K562 (cell line): ENCODE data around the gene GPR26. TPM values are rescaled to one million over a fixed set of nuclear protein-coding genes. Genes with fewer than 3 reads are reported as not detected.

Source experiments
- ATAC-seq: fragments of 200-7000 bp; cut with Tn5 transposase; 3 replicates; pipeline ENCODE4 v1.9.1; 2020; ENCODE audit warnings: moderate library complexity
- Bru-seq: library from RNA; stranded (reverse); fragments of 400-500 nt; gene quantifications from one replicate; lab custom pipeline; 2021; lab: Mats Ljungman, UMichigan
- BruChase-seq, 2 experiments: library from RNA; stranded (reverse); fragments of 400-500 nt; gene quantifications; one replicate each; lab custom pipeline; 2021; lab: Mats Ljungman, UMichigan
- BruUV-seq: library from RNA; stranded (reverse); fragments of 400-500 nt; replicated peaks from 2 replicates; lab custom pipeline; 2021; lab: Mats Ljungman, UMichigan
- CTCF ChIA-PET: fragments of 300-600 bp; formaldehyde crosslinking; extraction: SDS; loops from one replicate; lab custom pipeline; 2021; ENCODE audit warnings: low intra/inter-chr PET ratio; lab: Yijun Ruan, JAX
- POLR2A ChIA-PET: fragments of 300-600, 350-650 bp; sonication (Branson Sonifier 250); formaldehyde crosslinking; extraction: SDS; loops from one replicate; lab custom pipeline; 2021; ENCODE audit warnings: antibody characterized with exemption, inconsistent platforms; lab: Yijun Ruan, JAX
- DNase-seq, 4 experiments: peaks; one replicate each; pipeline versions ENCODE4 v3.0.0 to v3.0.0-alpha.2; 2011 to 2018; ENCODE audit warnings: low spot score in 3 of 4, mixed read lengths in 3 of 4; ENCODE audit errors: extremely low read depth in 1 of 4
- FAIRE-seq: peaks from 2 replicates; lab custom pipeline; 2011; peaks lifted over from hg19 to GRCh38; lab: Jason Lieb, UNC
- H2AFZ ChIP-seq: 2 replicates; pipeline ENCODE4 v1.6.0; 2011; ENCODE audit warnings: low read depth, low read length, control low read depth, inconsistent platforms
- H3K27ac ChIP-seq: fragments of 200-600 bp; 3 replicates; pipeline ENCODE4 v1.8.0; 2011; ENCODE audit warnings: low read depth, mild to moderate bottlenecking, control low read depth, inconsistent platforms, low read length, moderate library complexity, mixed read lengths; ENCODE audit errors: extremely low read depth
- H3K27me3 ChIP-seq, 2 experiments: fragments of 300-600 bp in 1 of 2; 2 replicates in 1 of 2; 3 replicates in 1 of 2; pipeline versions ENCODE4 v1.6.0 to v1.8.0; 2011; ENCODE audit warnings: inconsistent platforms in 2 of 2, low read length in 2 of 2, mild to moderate bottlenecking in 1 of 2, mixed read lengths in 1 of 2, moderate library complexity in 1 of 2; ENCODE audit not compliant: control insufficient read depth in 2 of 2, insufficient read depth in 2 of 2
- H3K36me3 ChIP-seq: fragments of 300-600 bp; 3 replicates; pipeline ENCODE4 v1.8.0; 2011; ENCODE audit warnings: mild to moderate bottlenecking, low read length, inconsistent platforms; ENCODE audit not compliant: control insufficient read depth, insufficient read depth
- H3K4me1 ChIP-seq, 2 experiments: fragments of 200-600 bp in 1 of 2; replicated peaks in 1 of 2; 2 replicates in 1 of 2; 3 replicates in 1 of 2; pipeline versions ENCODE4 v1.5.1 to v1.8.0; 2011; ENCODE audit warnings: inconsistent platforms in 2 of 2, low read length in 2 of 2, mild to moderate bottlenecking in 1 of 2, mixed read lengths in 1 of 2, moderate library complexity in 1 of 2; ENCODE audit not compliant: control insufficient read depth in 2 of 2, insufficient read depth in 2 of 2
- H3K4me2 ChIP-seq: 2 replicates; pipeline ENCODE4 v1.6.1; 2011; ENCODE audit warnings: low read length, control low read depth, inconsistent platforms, mixed read lengths; ENCODE audit not compliant: insufficient read depth
- H3K4me3 ChIP-seq: fragments of 200-600 bp; sonication (generic), shearing (Covaris generic); 2 replicates; pipeline ENCODE4 v1.5.1; 2016; ENCODE audit warnings: control low read depth, inconsistent platforms
- H3K79me2 ChIP-seq: fragments of 200-600 bp; 3 replicates; pipeline ENCODE4 v1.8.0; 2011; ENCODE audit warnings: low read length, inconsistent platforms; ENCODE audit not compliant: control insufficient read depth, insufficient read depth
- H3K9ac ChIP-seq, 2 experiments: 2 replicates each; pipeline versions ENCODE4 v1.6.0 to v1.6.1; 2011; ENCODE audit warnings: low read depth in 2 of 2, low read length in 2 of 2, control low read depth in 1 of 2, inconsistent platforms in 1 of 2, mild to moderate bottlenecking in 1 of 2, mixed read lengths in 1 of 2; ENCODE audit not compliant: insufficient read depth in 1 of 2
- H3K9me1 ChIP-seq: one replicate; pipeline ENCODE4 v1.6.0; 2011; ENCODE audit warnings: inconsistent platforms, mild to moderate bottlenecking, low read length, moderate library complexity; ENCODE audit not compliant: control insufficient read depth, insufficient read depth
- H3K9me3 ChIP-seq: replicated peaks from 2 replicates; pipeline ENCODE4 v1.5.1; 2011; ENCODE audit warnings: low read depth, low read length, inconsistent platforms; ENCODE audit not compliant: control insufficient read depth, insufficient read depth
- H4K20me1 ChIP-seq: replicated peaks from 2 replicates; pipeline ENCODE4 v1.6.1; 2011; ENCODE audit warnings: low read length, inconsistent platforms, mixed read lengths; ENCODE audit not compliant: control insufficient read depth, insufficient read depth
- FOXJ2 ChIP-seq: fragments of 200-800 bp; sonication (Bioruptor generic); IDR thresholded peaks from 2 replicates; pipeline ENCODE4 v1.6.1; 2016; ENCODE audit warnings: missing genetic modification characterization, missing compliant biosample characterization
- HEY1 ChIP-seq: fragments of 250-450 bp; sonication (Bioruptor Pico); IDR thresholded peaks from 2 replicates; pipeline ENCODE4 v1.5.0; 2020; ENCODE audit warnings: mild to moderate bottlenecking, moderate library complexity, borderline replicate concordance
- NFATC3 ChIP-seq: fragments of 450-650 bp; IDR thresholded peaks from 2 replicates; pipeline ENCODE4 v1.6.1; 2017; ENCODE audit warnings: mild to moderate bottlenecking
- RAD51 ChIP-seq: fragments of 450-650 bp; IDR thresholded peaks from 2 replicates; pipeline ENCODE4 v1.7.1; 2016; ENCODE audit warnings: low read depth, mild to moderate bottlenecking, borderline replicate concordance
- RFX7 ChIP-seq: fragments of 250-450 bp; sonication (Bioruptor Pico); IDR thresholded peaks from 2 replicates; pipeline ENCODE4 v1.5.1; 2021; ENCODE audit warnings: mild to moderate bottlenecking
- ZNF263 ChIP-seq: sonication (generic); formaldehyde crosslinking; IDR thresholded peaks from 2 replicates; pipeline ENCODE4 v1.8.0; 2022; ENCODE audit warnings: mild to moderate bottlenecking, missing genetic modification reagents, borderline replicate concordance
- WGBS: fragments of 100-300 bp; shearing (Covaris generic); methylation state at CpG from one replicate; pipeline ENCODE4 v1.1.6; 2016; ENCODE audit warnings: low coverage, mixed read lengths; ENCODE audit not compliant: insufficient coverage; ENCODE audit errors: missing lambda C conversion rate; 5-methylcytosine and 5-hydroxymethylcytosine counted together
- in situ Hi-C: fragments of 300-500 bp; cut with MboI; formaldehyde crosslinking; loops from 4 replicates; pipeline ENCODE4 v1.15.0; 2018; ENCODE audit warnings: inconsistent platforms, mixed read lengths
- intact Hi-C: fragments of 100-400 bp; cut with micrococcal nuclease; formaldehyde crosslinking; loops from 2 replicates; pipeline ENCODE4 v1.14.2; 2022
- long read RNA-seq, 3 experiments: library from polyadenylated mRNA in 2 of 3; library from RNA in 1 of 3; unstranded in 2 of 3; stranded (forward) in 1 of 3; transcript quantifications; one replicate each; pipeline ENCODE4 v2.0.0, GENCODE V29; 2019 to 2022
- polyA minus RNA-seq, 3 experiments: library from RNA; depleted of rRNA, polyadenylated mRNA; stranded (reverse); fragments of >200 nt; gene quantifications; 2 replicates each; pipeline ENCODE4 v1.2.3, GENCODE V29; 2011
- polyA plus RNA-seq, 8 experiments: library from polyadenylated mRNA; depleted of rRNA in 4 of 8; stranded (reverse) in 5 of 8; unstranded in 3 of 8; fragments of >200 nt; fragmentation: Nextera tagmentation in 2 of 8; fragmentation: Illumina TruSeq in 1 of 8; extraction: Ambion mirVana in 2 of 8; extraction: Trizol in 1 of 8; gene quantifications; 2 replicates each; pipeline versions ENCODE4 v1.2.1 to v1.2.3, GENCODE V29; 2011 to 2014; ENCODE audit warnings: inconsistent platforms in 1 of 8, missing spikeins in 1 of 8
- total RNA-seq, 7 experiments: library from RNA; depleted of rRNA in 6 of 7; stranded (reverse); fragments of >200 nt in 6 of 7; fragmentation: Illumina TruSeq in 2 of 7; extraction: Trizol in 2 of 7; gene quantifications; 2 replicates each; pipeline versions ENCODE4 v1.2.1 to v1.2.3, GENCODE V29; 2011 to 2021; ENCODE audit warnings: low replicate concordance in 1 of 7
- TF ChIP-seq, protein P1 (sequence below), 2 experiments: fragments of 450-650 bp in 1 of 2; sonication (generic) in 1 of 2; formaldehyde crosslinking in 1 of 2; IDR thresholded peaks; 2 replicates each; pipeline versions ENCODE4 v1.7.1 to v1.9.0; 2016 to 2022; ENCODE audit warnings: inconsistent platforms in 1 of 2, mild to moderate bottlenecking in 1 of 2, missing genetic modification reagents in 1 of 2

Gene GPR26, protein sequence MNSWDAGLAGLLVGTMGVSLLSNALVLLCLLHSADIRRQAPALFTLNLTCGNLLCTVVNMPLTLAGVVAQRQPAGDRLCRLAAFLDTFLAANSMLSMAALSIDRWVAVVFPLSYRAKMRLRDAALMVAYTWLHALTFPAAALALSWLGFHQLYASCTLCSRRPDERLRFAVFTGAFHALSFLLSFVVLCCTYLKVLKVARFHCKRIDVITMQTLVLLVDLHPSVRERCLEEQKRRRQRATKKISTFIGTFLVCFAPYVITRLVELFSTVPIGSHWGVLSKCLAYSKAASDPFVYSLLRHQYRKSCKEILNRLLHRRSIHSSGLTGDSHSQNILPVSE
- total RNA-seq (2011; cell fraction: chromatin; rRNA removed; ENCODE audit: low replicate concordance): not detected in 2 replicates
- not detected in 2 replicates for total RNA-seq (2011; cell fraction: nucleolus; rRNA removed)
- not detected in 2 replicates for total RNA-seq (2011; cell fraction: nucleoplasm; rRNA removed)
- total RNA-seq (2014; rRNA removed) (not detected in 2 replicates), total RNA-seq (2014; rRNA removed; fragmentation: Illumina TruSeq; extraction: Trizol) (not detected in 2 replicates), total RNA-seq (2015; rRNA removed; fragmentation: Illumina TruSeq; extraction: Trizol) (not detected in 2 replicates), total RNA-seq (2021) (not detected in 2 replicates), polyA plus RNA-seq (2011; rRNA removed) (not detected in 2 replicates), polyA plus RNA-seq (2014; fragmentation: Illumina TruSeq; extraction: Trizol) (not detected in 2 replicates), polyA plus RNA-seq (2014; fragmentation: Nextera tagmentation; extraction: Ambion mirVana) (not detected), polyA plus RNA-seq (2014; rRNA removed) (not detected in 2 replicates), polyA minus RNA-seq (2011; rRNA and poly(A)+ RNA removed) (not detected in 2 replicates), Bru-seq, nascent RNA (not detected), BruChase-seq, experiment 1, labeled RNA remaining after a 2-hour chase (not detected), BruChase-seq, experiment 2, labeled RNA remaining after a 6-hour chase (not detected)
- not detected in 2 replicates for polyA plus RNA-seq (2011; cell fraction: cytosol; rRNA removed)
- not detected in 2 replicates for polyA plus RNA-seq (2011; cell fraction: nucleus; rRNA removed)
- not detected in 2 replicates for polyA plus RNA-seq (2012)
- polyA minus RNA-seq (2011; cell fraction: cytosol; rRNA and poly(A)+ RNA removed): not detected in 2 replicates
- polyA minus RNA-seq (2011; cell fraction: nucleus; rRNA and poly(A)+ RNA removed): not detected in 2 replicates
- long read RNA-seq, experiment 1: 0 reads
- long read RNA-seq, experiment 2: 0 reads
- long read RNA-seq, experiment 3: 0 reads

DNA sequence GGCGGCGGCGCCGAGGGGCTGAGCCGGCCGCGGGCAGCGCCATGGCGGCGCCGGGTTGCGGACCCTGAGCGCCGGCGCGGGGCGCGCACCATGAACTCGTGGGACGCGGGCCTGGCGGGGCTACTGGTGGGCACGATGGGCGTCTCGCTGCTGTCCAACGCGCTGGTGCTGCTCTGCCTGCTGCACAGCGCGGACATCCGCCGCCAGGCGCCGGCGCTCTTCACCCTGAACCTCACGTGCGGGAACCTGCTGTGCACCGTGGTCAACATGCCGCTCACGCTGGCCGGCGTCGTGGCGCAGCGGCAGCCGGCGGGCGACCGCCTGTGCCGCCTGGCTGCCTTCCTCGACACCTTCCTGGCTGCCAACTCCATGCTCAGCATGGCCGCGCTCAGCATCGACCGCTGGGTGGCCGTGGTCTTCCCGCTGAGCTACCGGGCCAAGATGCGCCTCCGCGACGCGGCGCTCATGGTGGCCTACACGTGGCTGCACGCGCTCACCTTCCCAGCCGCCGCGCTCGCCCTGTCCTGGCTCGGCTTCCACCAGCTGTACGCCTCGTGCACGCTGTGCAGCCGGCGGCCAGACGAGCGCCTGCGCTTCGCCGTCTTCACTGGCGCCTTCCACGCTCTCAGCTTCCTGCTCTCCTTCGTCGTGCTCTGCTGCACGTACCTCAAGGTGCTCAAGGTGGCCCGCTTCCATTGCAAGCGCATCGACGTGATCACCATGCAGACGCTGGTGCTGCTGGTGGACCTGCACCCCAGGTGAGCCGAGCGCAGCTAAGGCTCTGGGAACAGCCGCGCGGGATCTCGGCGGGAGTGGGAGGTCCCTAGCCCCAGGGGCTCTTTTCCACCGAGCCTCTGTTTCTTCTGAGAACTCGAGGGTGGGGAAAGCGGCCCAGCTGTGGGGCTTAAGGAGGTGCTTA lies at the start of gene GPR26:
Gene GPR26, plus strand, starts transcription at position 38 of the 919 bp plus-strand sequence. Its CDS starts 53 bp downstream, at position 91.
- peaks cover 0 to 15% of the 10 kb centered on the region in 2 experiments; a peak in 1 of 5 replicates for H3K27me3 ChIP-seq
- in situ Hi-C loops: no loop called here
- 7% methylated on average over 47 of the region's 101 CpGs for WGBS
- no peaks in the 10 kb centered on the region for H4K20me1 ChIP-seq
- H3K27ac ChIP-seq: no peak within 1 kb of the TSS
- no peak within 1 kb of the TSS for H3K9ac ChIP-seq
- H3K4me1 ChIP-seq: no peaks in the 10 kb centered on the region
- intact Hi-C loops: no loop called here
- ChIA-PET POLR2A (no interaction called here), CTCF (no interaction called here)
- H3K4me2 ChIP-seq: no peak within 1 kb of the TSS
- H3K4me3 ChIP-seq: no peak within 1 kb of the TSS
- no peaks in the 10 kb centered on the region for H3K9me3 ChIP-seq
- no peaks in the 10 kb centered on the region for H3K79me2 ChIP-seq
- no TSS peak for BruUV-seq
- no peak for FAIRE-seq
- H2AFZ ChIP-seq: no peak within 1 kb of the TSS
- ATAC-seq: no peak
- H3K36me3 ChIP-seq: no peaks in the 10 kb centered on the region
- no peak for DNase-seq
- no peaks in the 10 kb centered on the region for H3K9me1 ChIP-seq
- no peak for TF ChIP-seq RAD51
- TF ChIP-seq ZNF263: no peak
- TF ChIP-seq HEY1: no peak
- no peak for TF ChIP-seq RFX7 (CRISPR knock-in tag)
- TF ChIP-seq, protein P1, sequence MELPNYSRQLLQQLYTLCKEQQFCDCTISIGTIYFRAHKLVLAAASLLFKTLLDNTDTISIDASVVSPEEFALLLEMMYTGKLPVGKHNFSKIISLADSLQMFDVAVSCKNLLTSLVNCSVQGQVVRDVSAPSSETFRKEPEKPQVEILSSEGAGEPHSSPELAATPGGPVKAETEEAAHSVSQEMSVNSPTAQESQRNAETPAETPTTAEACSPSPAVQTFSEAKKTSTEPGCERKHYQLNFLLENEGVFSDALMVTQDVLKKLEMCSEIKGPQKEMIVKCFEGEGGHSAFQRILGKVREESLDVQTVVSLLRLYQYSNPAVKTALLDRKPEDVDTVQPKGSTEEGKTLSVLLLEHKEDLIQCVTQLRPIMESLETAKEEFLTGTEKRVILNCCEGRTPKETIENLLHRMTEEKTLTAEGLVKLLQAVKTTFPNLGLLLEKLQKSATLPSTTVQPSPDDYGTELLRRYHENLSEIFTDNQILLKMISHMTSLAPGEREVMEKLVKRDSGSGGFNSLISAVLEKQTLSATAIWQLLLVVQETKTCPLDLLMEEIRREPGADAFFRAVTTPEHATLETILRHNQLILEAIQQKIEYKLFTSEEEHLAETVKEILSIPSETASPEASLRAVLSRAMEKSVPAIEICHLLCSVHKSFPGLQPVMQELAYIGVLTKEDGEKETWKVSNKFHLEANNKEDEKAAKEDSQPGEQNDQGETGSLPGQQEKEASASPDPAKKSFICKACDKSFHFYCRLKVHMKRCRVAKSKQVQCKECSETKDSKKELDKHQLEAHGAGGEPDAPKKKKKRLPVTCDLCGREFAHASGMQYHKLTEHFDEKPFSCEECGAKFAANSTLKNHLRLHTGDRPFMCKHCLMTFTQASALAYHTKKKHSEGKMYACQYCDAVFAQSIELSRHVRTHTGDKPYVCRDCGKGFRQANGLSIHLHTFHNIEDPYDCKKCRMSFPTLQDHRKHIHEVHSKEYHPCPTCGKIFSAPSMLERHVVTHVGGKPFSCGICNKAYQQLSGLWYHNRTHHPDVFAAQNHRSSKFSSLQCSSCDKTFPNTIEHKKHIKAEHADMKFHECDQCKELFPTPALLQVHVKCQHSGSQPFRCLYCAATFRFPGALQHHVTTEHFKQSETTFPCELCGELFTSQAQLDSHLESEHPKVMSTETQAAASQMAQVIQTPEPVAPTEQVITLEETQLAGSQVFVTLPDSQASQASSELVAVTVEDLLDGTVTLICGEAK (IDR thresholded peaks at IDR 0.05): no peak
- TF ChIP-seq, protein P1 (CRISPR knock-in tag; IDR thresholded peaks at IDR 0.05): no peak
- no peak for TF ChIP-seq FOXJ2 (tag)
- TF ChIP-seq NFATC3: no peak
